IPS-NIHi7 (cell line): ENCODE data around the gene WNT5B.

Experiments used
- DNase-seq: peaks from one replicate; pipeline ENCODE4 v3.0.0; 2012; ENCODE audit warnings: mixed read lengths; ENCODE audit errors: extremely low spot score

WNT5B gene

DNA sequence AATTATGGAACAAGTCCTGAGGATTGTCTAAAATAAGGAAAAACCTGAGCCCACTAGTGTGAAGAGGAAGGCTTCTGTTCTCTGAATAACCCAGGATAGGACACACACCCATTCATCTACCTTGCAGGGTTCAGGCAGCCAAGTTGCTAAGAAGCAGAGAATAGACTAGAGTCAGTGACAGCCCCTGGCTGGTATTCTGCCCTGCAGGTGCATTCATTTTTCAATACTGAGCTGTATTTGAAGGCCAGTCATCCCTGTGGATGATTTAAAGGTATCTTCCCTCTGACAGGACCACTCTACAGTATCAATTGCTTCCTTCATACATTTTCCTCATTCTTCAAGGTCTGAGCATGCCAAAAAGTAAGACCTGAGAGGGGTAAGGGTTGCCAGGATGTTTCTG is 22.9 kb downstream of the WNT5B start:
- DNase-seq, result no peak

DNA sequence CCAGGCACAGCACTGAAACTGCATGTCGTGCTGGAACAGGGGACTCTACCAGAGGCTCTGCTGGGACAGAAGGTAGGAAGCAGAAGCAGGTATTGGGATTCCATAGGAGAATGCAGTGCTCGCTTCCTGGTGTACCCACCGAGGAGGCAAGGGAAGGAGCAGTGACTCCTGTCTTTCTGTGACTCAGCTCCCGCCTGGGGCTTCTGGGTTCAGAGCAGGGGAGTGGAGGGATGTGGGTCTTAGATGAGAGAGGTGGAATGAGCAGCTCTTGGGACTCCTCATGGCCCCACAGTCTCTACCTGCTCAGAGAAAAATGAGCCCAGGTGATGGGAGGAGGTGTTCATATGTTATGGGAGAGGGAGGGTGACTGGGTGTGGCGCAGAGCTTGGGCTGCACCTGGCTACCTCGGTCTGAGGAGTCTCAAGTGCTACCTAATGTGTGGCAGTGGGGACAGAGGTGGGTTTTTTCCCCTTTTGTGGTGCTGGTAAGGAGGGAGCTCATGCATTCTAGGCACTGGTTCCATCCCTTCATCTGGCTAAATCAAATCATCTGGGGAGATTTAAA is 26.3 kb downstream of the WNT5B start:
- DNase-seq, result no peak

DNA sequence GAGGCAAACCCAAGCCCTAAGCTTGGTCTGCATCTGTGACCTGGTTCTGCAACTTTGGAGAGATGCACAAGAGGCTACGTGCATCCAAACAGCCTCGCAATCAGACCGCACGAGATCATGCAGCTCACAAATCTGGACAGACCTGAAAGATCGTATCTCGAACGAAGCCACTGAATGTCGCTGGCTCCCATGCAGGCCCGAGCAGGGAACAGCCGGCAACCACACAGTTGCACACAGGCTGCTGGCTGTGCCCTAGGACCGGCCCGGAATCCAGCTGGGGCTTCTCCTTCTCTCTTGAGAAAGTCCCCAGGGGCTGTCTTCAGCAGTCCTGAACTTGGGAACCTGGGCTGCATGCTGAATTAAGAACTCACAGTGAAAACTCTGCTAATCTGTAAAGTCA is 27.9 kb downstream of the WNT5B start:
- no peak for DNase-seq

DNA sequence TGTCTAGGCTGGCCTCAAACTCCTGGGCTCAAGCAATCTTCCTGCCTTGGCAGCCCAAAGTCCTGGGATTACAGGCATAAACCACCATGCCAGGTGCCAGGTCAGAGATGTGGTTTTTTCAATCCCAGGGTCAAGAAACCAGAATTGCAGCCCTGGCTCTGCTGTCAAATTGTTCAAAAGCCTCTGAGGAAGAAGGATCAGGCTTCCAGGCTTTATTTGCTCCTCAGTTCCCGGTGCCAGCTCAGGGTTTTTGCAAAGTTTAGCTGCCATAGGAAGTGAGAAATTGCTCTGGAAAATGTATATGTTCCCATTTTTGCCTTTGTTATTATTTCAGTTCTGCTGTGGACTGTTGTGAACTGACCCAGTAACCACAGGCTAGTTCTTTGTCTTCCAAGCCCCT is 28.7 kb downstream of the WNT5B start:
- no peak for DNase-seq

DNA sequence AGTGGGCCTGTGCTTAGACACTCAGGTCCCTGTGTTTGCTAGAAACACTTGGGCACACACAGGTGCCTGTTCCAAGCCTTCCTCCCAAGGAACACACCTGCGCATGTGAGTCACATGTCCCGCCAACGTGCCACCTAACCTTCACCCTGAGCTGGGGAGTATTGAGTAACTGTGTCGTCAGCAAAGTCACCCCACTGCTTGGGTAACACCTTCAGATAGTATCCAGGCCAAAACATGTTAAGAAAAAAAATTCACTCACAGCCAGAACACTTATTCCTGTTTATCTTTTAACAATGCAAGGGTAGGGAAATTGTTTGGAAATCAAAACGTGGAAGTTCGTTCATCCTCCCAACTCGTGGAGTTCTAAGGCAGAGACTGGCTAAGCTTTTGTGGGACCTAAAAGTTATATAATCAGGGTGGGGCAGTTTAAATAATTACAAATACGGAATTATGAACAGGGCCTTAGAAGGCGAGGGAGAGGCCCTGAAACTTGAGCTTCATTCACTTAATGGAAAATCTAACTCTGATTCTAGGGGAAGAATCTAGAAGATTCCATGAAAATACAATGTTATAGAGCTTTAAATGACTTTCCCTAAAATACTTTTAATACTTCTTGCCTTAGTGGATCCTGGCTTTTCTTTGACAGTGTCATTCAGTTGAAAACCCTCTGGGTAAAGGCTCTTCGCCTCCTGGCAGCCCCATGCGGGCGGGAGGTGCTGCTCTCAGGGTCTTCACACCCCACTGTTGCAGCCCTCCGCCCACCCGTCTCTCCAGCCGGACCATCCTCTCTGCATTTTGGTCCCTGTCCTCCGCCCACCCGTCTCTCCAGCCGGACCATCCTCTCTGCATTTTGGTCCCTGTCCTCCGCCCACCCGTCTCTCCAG is 31.5 kb downstream of the WNT5B start:
- DNase-seq, result no peak

DNA sequence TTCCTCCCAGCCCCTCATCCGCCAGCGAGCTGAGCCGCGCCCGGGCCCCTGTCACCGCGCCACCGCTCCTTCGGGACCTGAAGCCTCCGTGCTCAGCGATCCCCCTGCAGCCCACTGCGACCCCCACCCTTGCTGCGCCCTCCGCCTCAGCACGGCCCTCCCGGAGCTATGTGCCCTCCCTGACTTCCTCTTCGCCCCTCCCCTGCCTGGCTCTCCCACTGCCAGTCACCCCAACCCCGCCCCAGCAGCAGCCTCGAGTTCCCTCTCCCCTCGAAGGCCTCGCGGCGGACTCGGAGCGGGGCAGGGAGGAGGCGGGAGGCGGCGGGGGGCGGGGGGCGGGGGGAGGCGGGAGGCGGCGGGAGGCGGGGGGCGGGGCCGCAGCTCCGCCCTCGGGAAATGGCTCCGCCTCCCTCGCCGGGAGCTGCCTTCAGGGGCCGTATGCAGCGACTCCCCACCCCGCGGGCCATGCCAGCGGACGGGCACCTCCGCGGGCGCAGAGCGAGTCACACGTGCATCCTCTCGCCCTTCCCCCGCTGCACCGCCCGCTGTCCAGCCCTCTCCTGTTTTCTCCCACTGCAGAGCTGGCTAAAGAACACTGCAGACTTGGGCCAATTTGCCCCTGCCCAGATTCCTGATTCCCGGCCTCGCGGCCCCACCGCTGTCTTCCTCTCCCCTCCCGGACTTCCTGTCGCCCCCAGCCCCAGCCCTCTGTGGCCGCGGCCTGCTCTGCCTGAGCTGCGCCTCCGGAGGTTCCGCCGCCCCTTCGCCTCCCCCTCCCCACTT is 32.7 kb downstream of the WNT5B start:
- DNase-seq, result peak; percentile 69

DNA sequence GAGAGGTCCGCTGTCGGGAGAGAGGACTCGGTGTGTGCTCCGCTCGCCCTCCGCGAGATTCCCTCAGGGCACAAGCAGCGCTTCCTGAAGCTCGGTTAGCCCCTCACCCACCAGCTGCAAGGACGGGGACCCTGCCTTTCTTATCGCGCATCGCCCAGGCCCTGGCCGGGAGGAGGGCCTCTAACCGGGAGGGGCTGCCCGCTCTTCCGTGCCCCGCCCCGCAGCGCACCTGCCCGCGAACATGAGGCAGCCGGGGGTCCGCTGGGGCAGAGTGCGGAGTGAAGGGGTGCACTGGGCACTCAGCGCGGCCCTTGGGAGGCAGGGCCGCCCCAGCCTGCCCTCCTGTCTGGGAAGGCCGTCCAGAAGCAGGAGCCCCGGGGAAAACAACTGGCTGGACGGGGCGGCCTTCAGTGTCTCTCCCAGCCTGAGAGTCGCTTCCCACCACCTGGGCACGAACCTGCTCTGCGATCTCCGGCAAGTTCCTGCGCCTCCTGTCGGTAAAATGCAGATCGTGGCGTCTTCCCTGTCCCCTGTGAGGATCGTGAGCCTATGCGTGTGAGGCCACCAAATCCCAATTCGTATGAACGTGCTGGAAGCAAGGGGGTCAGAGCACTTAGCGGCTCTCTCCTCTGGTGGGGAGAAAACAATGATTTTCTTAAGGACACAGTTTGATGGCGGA is 33.9 kb downstream of the WNT5B start:
- peak; percentile 82 for DNase-seq

DNA sequence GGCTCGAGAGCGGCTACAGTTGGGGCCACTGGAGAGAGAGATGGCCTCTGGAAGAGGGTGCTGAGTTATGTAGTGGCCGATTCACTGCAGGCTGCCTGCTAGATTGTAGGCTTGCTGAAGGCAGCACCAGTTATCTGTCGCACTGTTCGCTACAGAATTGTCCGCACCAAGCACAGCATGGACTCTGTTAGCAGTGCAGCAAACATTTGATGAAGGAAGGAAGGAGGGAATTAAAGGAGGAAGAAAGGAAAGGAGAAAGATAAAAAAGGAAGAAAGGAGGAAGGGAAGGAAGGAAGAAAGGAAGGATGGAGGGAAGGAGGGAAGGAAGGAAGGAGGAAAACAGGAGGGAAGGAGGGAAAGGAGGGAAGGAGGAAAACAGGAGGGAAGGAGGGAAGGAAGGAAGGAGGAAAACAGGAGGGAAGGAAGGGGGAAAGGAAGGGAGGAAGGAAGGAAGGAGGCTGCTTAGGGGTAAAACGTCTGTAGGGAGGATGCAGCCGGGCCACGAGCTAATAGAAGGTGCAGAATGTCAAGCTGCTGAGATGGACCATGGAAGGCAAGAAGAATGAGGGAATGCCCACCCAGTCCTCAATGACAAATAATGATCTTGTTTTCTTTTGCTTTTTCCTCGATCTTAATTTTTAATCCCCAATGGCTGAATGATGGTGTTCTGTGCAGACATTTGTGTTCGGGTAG is 34.6 kb downstream of the WNT5B start:
- no peak for DNase-seq

DNA sequence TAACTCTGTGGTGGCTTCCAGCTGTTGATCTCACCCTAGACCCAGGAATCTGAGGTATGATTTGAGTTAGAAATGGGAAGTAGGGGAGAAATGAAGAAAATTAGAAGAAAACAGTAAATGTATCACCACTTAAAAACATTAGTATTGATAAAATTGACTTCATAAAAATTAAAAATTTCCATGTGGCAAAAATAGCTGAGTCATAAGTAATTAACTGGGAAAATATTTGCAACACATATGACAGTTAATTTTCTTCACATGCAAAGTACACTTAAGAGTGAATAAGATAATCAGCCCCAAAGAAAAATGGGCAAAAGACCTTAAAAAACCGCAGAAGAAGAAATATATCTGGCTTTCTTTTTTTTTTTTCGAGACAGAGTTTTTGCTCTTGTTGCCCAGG is 36.3 kb downstream of the WNT5B start:
- no peak for DNase-seq

DNA sequence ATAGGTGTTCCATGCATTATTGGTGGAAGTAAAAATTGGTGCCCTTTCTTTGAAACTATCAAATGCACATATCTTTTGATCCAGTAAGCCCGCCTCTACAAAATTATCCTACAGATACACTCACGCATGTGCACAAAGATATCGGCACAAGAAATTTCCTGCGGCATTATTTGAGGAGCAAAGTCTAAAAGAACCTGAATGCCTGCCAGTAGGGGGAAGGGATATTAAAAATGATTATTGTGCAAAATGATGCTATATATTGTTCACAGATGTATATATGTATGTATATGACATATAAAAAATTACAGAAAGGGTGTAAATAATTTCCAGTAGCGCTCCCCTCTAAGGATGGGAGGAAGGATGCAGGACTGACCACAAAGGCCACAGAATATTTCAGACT is 37.2 kb downstream of the WNT5B start:
- no peak for DNase-seq

DNA sequence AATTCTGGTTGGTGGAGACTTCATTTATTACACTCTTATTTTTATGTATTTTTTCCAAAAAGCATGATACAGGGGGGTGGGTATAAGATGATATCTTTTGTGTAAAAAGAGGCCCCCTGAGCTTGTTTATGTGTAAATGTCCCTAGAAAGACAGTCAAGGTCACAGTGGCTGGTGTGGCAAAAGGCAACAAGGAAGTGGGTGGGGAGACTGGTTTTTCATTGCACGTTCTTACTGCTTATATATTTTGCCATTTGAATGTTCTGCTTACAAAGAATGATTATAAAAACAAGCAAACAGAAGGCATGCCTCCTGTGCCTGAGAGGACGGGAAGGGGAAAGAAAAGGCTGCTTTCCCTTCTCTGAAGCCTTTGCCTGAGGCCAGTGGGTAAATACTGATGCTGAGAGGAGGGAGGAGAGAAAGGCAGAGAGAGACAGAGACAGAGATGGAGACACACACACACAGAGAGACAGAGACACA is 37.7 kb downstream of the WNT5B start:
- no peak for DNase-seq

DNA sequence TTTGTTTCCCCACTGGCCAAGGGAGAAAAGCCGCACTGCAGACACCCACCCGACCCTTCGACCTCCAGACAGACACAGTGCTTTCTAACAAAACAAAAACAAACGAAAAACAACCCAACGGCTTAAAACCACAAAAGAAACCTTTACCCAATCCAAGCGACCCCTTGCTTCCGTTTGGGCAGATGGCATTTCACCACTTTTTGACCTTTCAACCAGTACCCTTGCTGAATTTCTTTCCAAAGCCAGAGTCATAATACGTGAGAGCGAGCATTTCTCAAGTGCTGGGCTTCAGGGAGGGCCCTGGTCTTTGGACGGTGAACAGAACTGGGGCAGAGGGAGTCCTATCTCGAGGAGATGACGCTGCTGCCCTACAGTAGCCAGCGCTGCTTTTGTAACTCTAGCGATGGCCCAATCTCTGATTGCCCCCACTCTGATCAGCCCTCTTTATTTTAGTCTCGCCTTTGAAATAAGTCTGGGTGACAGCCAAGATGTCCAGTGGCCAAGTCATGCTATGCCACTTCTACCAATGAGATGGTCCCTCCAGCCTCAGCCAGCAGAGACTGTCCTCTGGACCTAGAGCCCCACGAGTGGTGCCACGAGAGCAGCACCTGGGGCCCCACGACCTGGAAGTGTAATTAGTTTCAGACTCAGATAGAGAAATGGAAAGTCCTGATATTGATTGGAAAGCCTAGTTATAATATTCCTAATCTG is 40.0 kb downstream of the WNT5B start:
- no peak for DNase-seq

DNA sequence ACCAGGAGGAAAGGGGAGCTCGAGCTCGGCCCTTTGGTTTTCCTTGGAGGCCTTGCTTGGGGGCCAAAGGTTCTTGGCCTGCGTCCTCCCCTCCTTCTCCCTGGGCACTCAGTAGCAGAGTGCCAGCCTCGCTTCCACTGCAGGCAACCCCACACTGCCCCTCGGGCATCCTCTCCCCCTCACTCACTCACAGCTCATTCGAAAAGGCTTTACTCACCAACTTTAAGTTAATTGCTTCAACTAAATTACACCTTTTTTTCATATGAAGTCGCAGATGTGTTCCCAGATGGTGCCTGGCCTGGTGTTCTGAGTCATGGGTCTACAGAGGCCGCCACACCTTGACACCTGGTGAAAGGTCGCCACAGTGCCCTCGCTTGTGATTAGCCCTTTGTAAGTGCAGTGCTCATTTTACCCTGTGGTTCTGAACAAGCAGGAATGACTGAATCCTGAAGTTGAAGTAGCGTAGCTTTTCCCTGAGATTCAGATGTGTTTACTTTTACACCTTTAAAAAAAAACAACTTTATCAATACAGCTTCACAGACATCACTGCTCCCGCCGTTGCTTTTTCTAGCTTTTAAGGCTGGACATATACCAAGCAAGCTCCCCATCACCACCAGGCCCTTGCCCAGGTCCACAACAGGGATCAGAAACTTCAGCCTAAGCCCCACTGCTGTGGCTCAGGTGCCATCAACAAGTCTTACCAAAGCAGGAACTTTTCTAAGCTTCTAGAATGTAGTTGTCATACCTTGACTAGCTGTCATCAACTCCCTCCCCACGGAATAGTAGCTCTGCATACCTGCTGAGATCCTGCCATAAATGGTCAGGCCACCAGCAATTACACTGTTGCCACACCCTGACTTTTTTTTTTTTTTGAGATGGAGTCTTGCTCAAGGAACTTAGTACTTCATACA is 41.6 kb downstream of the WNT5B start:
- DNase-seq, result no peak

DNA sequence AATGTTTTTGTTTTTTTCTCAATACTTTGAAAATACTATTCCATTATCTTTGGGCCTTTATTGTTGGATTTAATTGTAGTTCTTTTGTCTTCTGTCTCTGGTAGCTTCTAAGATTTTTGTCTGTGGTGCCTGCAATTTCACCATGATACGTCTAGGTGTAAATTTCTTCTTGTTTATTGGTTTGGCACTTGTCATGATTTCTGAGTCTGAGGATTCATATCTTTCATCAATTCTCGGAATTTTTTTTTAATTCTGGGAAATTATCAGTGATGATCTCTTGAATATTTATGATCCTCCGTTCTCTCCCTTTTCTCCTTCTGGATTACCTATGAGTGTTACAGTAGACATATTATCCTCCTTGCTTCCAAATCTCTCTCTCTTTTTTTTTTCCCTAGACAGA is 47.0 kb downstream of the WNT5B start:
- DNase-seq, result no peak

DNA sequence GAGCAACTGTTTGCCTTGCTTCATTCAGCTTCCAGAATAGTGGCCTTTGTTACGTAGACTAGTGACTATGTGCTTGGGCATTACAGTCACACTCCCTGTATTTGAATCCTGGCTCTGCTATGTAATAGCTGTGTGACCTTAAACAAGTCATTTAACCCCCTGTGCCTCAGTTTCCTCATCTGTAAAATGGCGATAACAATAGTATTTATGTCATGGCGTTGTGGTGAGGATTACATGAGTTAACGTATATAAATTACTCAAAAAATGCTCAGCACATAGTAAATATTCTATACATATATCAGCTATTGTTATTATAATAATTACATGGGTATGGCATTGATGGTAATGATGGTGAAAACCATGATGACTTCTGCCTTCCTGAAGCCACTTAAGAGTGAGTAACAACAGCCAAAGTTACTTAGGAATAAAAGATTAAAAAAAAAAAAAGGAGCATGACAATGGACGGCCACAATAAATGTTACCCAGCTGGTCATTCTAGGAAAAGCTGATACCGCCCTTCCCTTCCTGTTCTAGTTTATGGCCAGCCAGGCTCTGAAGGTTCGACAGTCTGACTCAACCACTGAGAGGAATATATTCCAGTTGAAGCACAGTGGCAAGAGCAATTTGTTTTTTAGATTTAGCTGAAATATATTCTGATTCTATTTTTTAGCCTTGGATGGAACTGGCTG is 51.9 kb downstream of the WNT5B start:
- no peak for DNase-seq

DNA sequence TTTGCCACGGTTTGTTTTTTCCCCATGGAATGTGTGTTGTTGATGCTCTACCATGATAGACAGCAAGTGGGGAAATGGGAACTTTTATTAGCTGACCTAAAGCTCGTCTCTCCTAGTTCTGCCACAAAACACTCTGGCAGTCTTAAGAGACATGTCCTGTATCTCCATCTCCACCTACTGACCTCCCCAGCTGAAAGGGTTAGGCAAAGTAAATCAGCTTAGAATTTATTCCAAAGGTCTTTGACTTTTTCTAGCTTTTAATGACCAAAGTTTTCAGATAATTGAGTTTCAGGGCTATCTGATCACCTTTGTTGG is 52.4 kb downstream of the WNT5B start:
- no peak for DNase-seq

DNA sequence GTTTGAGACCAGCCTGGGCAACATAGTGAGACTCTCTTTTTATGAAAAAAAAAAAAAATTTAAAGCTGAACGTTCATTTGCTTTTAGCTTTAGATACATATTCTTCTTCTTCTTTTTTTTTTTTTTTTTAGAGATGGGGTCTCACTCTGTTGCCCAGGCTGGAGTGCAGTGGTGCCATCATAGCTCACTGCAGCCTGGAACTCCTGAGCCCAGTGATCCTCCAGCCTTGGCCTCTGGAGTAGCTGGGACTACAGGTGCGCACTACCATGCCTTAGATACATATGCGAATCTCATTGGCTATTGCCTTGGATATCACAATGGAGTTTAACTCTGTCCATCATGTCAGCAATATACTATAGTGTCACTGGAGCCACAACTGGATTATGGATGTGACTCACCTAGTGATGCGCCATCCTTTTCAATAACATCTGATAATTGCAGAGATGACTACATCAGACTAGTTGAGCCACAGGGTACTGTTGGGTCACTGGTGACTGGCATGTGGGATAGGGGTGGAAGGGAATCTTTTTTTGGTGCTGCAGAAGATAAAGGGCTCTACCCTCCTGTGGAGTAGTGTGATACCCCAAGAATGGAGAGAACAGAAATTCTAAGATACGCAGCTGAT is 59.2 kb downstream of the WNT5B start:
- no peak for DNase-seq

DNA sequence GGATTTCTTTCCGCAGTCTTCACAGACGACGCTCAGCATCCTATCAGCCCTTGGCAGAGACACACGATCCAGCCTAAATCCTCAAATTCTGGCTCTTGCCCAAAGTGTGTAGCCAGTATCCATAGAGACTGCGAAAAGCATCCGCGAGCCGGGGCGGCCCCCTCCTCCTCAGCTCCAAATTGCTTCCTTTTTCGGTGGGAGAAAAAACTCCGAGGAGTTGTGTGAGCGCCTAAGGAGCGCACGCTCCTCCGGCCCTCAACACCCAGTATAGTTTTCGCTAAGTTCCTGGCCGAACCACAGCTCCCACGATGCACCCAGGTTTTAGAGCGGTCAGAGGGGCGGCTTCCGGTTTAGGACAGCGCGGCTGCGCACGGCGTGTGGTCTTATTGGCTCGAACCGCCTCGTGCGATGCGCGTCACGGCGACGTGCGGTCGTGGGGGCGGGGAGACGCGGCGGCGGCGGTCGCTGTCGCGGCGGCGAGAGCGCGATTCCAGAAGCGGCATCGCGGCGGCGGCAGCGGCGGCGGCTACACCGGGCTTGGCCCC is 61.6 kb downstream of the WNT5B start, which contains the start of gene ADIPOR2:
ADIPOR2 (plus strand) TSS at position 493 of the 545 bp plus-strand sequence. CDS start 63,274 bp downstream, outside the sequence.
- DNase-seq, result peak; percentile 97
